NCI-H345 treated with DMSO at 0.1 percent for 48 hours (cell line): ENCODE results near the gene TLR5.

ENCODE experiments used
- DNase-seq: peaks from one replicate; lab custom pipeline; 2025; ENCODE audit not compliant: unreplicated experiment; lab: John Stamatoyannopoulos, UW

Gene TLR5

GRCh38 chr1:223110952-223111351 is 32.1 kb downstream of the TLR5 start:
- no peak for DNase-seq

- DNase-seq = no peak
Observed at GRCh38 chr1:223109581-223110026, 33.4 kb downstream of the TLR5 start.

DNA sequence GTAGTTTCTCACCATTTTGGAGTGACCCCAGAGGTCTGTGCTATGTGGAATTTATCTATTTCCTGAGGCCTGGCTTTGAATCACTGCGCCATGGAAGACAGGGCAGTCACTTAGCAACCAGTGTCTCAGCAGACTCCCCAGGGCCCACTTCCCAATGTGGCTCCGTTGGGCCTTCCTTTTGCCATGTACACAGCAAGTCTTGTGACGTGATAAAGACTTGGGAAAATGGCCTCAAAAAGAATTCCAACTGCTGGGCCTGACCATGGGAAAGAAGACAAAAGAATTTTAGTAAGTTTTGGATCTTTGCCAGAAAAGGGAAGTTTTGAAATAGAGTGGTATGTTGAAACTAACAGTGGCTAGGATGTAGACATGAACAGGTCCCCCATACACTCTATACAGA is 36.2 kb downstream of the TLR5 start:
- DNase-seq = no peak

DNA sequence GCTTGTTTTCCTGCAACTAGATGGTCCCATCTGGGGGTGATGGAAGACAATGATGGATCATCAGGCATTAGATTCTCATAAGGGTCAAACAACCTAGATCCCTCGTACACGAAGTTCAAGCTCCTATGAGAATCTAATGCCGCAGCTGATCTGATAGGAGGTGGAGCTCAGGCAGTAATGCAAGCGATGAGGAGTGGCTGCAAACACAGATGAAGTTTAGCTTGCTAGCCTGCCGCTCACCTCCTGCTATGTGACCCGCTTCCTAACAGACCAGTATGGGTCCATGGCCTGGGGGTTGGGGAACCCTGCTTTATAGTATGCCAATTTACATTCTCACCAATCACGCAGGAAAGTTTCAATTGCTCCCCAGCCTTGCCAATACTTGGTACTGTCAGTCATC is 37.5 kb downstream of the TLR5 start:
- no peak for DNase-seq

DNA sequence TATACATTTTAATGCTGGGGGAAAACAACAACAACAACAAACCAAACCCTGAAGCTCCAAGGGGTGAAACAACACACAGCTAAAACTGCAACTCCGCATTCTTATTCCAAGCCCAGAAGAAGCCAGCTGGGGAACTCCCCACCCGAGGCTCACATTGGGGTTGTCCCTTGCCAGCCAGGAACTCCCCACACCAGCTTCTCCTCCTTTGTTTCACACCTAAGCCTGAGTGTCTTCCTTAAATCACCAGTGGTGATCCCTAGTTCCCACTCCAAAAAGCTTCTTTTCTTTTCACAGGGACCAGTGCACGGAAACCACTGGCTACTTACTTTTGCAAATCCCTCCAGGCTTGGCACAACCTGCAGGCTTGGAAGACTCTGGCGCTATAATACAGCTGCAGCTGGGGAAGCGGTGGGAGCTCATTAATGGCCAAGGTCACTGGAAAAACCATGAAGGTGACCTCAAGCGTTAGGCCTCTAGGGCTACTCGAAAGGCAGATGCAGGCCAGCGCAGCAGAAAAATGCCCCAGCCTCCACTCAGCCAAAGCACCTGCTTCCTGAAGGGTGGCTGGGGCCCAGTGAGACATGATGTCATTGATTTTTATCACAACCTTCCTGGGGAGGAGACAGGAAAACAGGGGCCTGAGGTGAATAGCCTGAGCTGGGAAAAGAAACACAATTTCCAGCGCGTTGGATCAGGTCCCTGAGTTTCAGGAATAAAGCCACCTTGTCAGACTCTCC is 40.1 kb downstream of the TLR5 start:
- DNase-seq = peak; percentile 46

GRCh38 chr1:223097713-223098112 is 45.3 kb downstream of the TLR5 start:
- DNase-seq = no peak

GRCh38 chr1:223095870-223096269 is 47.2 kb downstream of the TLR5 start:
- no peak for DNase-seq

DNA sequence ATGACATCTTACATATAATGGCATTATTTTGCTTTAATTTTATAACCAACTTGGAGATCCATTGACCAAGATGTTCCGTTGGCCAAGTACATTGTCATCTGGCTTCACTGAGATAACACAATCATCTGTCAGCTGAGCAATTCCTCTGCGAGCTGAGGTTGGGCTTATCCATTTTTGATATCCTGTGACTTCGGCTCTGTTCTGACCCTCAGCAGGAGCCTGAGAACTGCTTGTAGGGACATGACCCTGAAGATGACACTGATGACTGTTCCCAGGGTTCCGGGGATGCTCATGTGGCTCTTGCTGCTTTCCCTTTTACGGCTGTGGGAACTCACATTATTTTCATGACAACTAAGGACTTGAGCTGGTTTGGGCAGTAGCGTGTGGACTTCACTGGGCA is 51.2 kb downstream of the TLR5 start:
- no peak for DNase-seq

GRCh38 chr1:223089250-223089649 is 53.8 kb downstream of the TLR5 start:
- DNase-seq = no peak

- DNase-seq = no peak
Observed at GRCh38 chr1:223088713-223089240, 54.3 kb downstream of the TLR5 start.

- DNase-seq = no peak
Observed at GRCh38 chr1:223087291-223088255, 55.5 kb downstream of the TLR5 start.

GRCh38 chr1:223084464-223084866 is 58.6 kb downstream of the TLR5 start:
- no peak for DNase-seq

- DNase-seq = no peak
Observed at GRCh38 chr1:223083831-223084230, 59.2 kb downstream of the TLR5 start.

DNA sequence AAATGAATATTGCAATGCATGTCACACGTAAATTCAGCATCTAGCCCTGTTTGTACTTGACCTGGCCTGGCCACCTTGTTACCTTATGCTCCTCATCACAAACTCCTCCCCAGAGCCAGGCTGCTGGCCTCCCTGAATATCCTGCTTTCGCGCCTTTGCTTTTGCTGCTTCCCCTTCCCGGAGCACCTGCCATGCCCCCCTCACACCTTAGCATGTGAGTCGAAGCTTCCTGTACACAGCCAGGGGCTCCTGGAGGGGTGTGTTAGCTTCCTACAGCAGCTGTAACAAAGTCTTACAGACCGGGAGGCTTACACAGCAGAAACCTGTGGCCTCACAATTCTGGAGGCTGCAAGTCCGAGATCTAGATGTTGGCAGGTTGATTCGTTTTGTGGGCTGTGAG is 60.1 kb downstream of the TLR5 start:
- no peak for DNase-seq

DNA sequence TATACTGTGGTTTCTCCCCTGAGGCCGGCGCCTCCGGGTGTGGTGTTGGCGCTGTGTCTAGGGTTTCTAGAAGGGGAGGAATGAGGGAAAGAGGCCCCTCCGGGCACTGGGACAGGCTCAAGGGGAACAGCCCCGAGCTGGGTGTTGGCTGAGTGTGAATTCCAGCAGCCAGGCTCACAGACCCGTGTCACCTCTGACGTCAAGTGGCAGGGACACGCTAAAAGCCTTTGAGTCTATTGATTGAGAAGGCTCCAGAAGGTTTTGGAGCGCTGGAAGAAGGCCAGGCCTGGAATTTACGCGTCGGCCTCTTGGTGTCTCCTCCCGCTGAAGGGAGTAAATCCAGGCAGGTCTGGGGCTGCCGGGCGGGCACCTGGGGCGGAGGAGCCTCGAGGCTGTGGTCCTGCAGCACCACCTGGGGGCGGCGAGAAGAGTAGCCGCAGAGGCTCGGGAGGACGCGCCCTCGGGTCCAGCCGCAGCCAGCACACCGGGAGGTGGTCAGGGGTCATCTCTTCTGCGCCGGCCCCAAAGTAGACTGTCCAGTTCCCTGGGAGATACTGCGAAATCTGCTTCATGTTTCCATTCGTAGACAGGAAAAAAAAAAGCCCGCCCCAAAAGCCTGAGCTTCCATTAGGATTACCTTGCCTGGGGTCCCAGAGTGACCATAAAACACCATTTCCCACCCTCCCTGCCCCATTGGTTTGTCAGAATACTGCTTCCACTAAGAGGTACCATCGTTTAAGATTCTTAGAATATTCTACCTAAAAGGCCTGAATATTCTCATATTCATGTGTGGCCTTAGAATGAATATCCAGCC is 61.7 kb downstream of the TLR5 start:
- peak; percentile 94 for DNase-seq

GRCh38 chr1:223079498-223079897 is 63.5 kb downstream of the TLR5 start:
- no peak for DNase-seq

- DNase-seq = no peak
Observed at GRCh38 chr1:223077247-223077833, 65.7 kb downstream of the TLR5 start.

DNA sequence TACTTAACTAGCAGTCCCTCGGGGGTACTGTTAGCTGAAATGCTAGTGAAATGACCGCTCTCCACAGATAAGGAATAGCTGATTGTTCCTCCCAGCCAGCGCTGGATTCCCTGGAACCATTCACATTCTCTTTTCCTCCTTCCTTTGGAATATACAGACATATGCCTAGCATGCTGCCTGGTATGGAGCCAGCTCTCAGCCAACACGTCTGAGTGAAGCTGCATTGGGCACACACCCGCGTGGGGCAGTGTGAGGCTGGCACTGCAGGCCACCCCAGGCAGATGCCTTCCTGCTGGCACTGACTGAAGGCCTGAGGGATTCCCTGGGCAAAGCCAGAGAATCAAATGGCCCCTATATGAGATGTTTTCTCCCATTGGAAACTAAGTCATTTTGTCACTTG is 66.7 kb downstream of the TLR5 start:
- no peak for DNase-seq

DNA sequence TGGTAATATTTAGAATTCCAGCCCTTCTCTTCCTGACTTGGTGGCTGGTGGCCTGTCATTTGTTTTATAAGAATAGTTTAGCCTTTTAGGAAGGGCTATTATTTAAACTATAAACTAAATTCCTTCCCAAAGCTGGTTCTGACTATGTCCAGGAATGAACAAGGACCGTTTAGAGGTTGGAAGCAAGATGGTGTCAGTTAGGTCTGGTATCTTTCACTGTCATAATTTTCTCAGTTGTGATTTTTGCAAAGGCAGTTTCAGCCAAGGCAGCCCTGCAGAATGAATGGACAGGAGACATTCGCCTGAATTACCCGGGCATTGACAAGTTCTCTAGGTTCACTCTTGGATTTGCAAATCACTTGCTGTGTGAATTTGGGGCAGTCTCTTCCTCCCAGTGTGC is 67.2 kb downstream of the TLR5 start:
- DNase-seq = no peak

DNA sequence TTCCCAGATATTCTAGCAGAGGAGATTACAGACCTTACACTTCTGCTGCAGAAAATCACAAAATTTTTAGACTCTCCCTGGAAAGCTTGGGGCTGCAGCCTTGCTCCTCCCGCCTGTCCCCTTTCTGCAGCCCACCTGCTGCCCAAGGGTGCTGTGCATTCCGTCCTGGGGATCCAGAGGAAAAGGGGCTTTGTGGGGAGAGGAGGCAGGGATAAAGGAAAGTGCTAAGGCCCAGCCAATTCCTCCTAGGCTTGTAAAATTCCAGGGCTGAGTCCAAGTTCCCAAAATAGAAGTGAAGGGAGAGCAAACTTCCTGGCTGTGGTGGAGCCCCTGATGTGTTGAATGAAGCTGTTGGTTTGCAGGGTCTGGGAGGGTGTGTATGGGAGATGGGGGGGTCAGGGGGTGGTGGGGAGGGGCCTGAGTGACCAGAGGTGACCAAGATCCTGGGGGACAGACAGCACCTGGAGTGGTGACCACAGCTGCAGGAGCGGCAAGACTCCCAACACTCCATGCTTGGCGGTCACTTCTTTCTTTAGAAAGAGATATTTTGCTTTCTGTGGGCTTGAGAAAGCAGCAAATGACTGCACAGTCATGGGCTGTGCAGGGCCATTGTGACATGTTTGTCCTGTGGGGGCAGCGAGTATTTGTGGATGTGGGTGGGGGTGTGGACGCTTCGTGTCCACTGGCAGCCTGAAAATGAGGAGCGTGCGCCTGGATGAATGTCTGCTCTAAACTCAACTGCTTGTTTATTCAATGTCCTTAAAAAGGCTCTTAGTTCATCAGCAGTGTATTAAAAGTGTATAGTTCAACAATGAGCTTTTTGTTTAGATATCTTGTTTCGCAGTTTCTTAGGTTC is 68.4 kb downstream of the TLR5 start:
- DNase-seq = peak; percentile 7
